HG03103 (cell line): ENCODE measurements around the gene MYCN.
"Not testable (repeated sequence)": the region's sequence is repeated elsewhere in the genome, so short reads cannot be mapped to it uniquely, and the experiment has no call there.

ENCODE experiments used
- ATAC-seq: cut with Tn5 transposase; IDR thresholded peaks from one replicate; pipeline ENCODE4 v1.9.1; 2021; ENCODE audit warnings: low read depth; ENCODE audit not compliant: unreplicated experiment

MYCN gene

GRCh38 chr2:15907461-15908324 is 32.7 kb upstream of the MYCN start:
- ATAC-seq = no peak

GRCh38 chr2:15908371-15908770 is 32.0 kb upstream of the MYCN start:
- ATAC-seq = no peak

GRCh38 chr2:15909157-15909556 is 31.2 kb upstream of the MYCN start:
- no peak for ATAC-seq

GRCh38 chr2:15909736-15910135 is 30.6 kb upstream of the MYCN start:
- no peak for ATAC-seq

- not testable (repeated sequence) for ATAC-seq
Measured at GRCh38 chr2:15911270-15911669, 29.1 kb upstream of the MYCN start.

GRCh38 chr2:15911686-15912085 is 28.7 kb upstream of the MYCN start:
- no peak for ATAC-seq

- no peak for ATAC-seq
Measured at GRCh38 chr2:15912203-15912602, 28.1 kb upstream of the MYCN start.

- no peak for ATAC-seq
Measured at GRCh38 chr2:15913146-15913545, 27.2 kb upstream of the MYCN start.

- ATAC-seq = no peak
Measured at GRCh38 chr2:15914596-15915385, 25.6 kb upstream of the MYCN start.

- not testable (repeated sequence) for ATAC-seq
Measured at GRCh38 chr2:15915546-15915945, 24.8 kb upstream of the MYCN start.

- ATAC-seq = no peak
Measured at GRCh38 chr2:15916336-15916735, 24.0 kb upstream of the MYCN start.

- no peak for ATAC-seq
Measured at GRCh38 chr2:15918761-15919356, 21.5 kb upstream of the MYCN start.

GRCh38 chr2:15919716-15920434 is 20.5 kb upstream of the MYCN start:
- no peak for ATAC-seq

GRCh38 chr2:15920696-15921095 is 19.7 kb upstream of the MYCN start:
- no peak for ATAC-seq

GRCh38 chr2:15923597-15923996 is 16.8 kb upstream of the MYCN start:
- ATAC-seq = no peak

GRCh38 chr2:15925819-15926218 is 14.5 kb upstream of the MYCN start:
- no peak for ATAC-seq

GRCh38 chr2:15926252-15926651 is 14.1 kb upstream of the MYCN start:
- ATAC-seq = no peak

- ATAC-seq = no peak
Measured at GRCh38 chr2:15927551-15928218, 12.7 kb upstream of the MYCN start.

- not testable (repeated sequence) for ATAC-seq
Measured at GRCh38 chr2:15929008-15929407, 11.3 kb upstream of the MYCN start.

GRCh38 chr2:15929861-15930260 is 10.5 kb upstream of the MYCN start:
- no peak for ATAC-seq
